Panc1 (cell line): Measurements from ENCODE around the gene IDUA. TPM values are rescaled to one million over a fixed set of nuclear protein-coding genes. Genes with fewer than 3 reads are reported as not detected.
A peak's percentile ranks its signal among the peaks of the same experiment; 100 is the strongest.

ENCODE experiments used
- ATAC-seq: fragments of 200-7000 bp; cut with Tn5 transposase; 2 replicates; pipeline ENCODE4 v1.9.1; 2020; ENCODE audit warnings: mild to moderate bottlenecking, moderate library complexity
- BruUV-seq: library from RNA; stranded (reverse); fragments of 400-500 nt; replicated peaks from 2 replicates; lab custom pipeline; 2021; lab: Mats Ljungman, UMichigan
- CTCF ChIA-PET: fragments of 300-600 bp; sonication (Branson Sonifier 250); formaldehyde crosslinking; loops from one replicate; lab custom pipeline; 2022; ENCODE audit warnings: antibody characterized with exemption; lab: Charles Lee
- POLR2A ChIA-PET: fragments of 300-600 bp; sonication (Branson Sonifier 250); formaldehyde crosslinking; loops from one replicate; lab custom pipeline; 2022; ENCODE audit warnings: antibody characterized with exemption; lab: Charles Lee
- DNase-seq: peaks from one replicate; pipeline ENCODE4 v3.0.0-alpha.2; 2010; ENCODE audit warnings: low read depth, low spot score
- H3K27ac ChIP-seq: 2 replicates; pipeline ENCODE4 v1.5.1; 2011; ENCODE audit warnings: mild to moderate bottlenecking, low read length, inconsistent platforms
- H3K27me3 ChIP-seq: fragments of 200-500 bp; sonication (Bioruptor generic); 2 replicates; pipeline ENCODE4 v1.6.0; 2014; ENCODE audit warnings: low read length, inconsistent platforms; ENCODE audit not compliant: control insufficient read depth, insufficient read depth
- H3K36me3 ChIP-seq: fragments of 200-500 bp; sonication (Bioruptor generic); 2 replicates; pipeline ENCODE4 v1.5.1; 2014; ENCODE audit warnings: inconsistent platforms, mild to moderate bottlenecking, low read length, moderate library complexity; ENCODE audit not compliant: control insufficient read depth, insufficient read depth
- H3K4me1 ChIP-seq: 2 replicates; pipeline ENCODE4 v1.5.1; 2011; ENCODE audit warnings: inconsistent platforms, mild to moderate bottlenecking, low read length, moderate library complexity; ENCODE audit not compliant: control insufficient read depth, insufficient read depth
- H3K4me3 ChIP-seq, 2 experiments: 2 replicates each; pipeline ENCODE4 v1.5.1; 2011 to 2012; ENCODE audit warnings: low read depth in 2 of 2, low read length in 2 of 2, mild to moderate bottlenecking in 2 of 2, inconsistent platforms in 1 of 2, moderate library complexity in 1 of 2
- H3K9me3 ChIP-seq: fragments of 200-500 bp; sonication (Bioruptor generic); 2 replicates; pipeline ENCODE4 v1.5.1; 2014; ENCODE audit warnings: low read depth, mild to moderate bottlenecking, inconsistent platforms, low read length, moderate library complexity; ENCODE audit not compliant: control insufficient read depth, insufficient read depth
- CTCF ChIP-seq: fragments of 450-650 bp; IDR thresholded peaks from 2 replicates; pipeline ENCODE4 v1.5.1; 2017; ENCODE audit warnings: mild to moderate bottlenecking
- POLR2AphosphoS5 ChIP-seq: IDR thresholded peaks from 2 replicates; pipeline ENCODE4 v1.6.1; 2012; ENCODE audit warnings: mild to moderate bottlenecking, low read depth, low read length, moderate library complexity
- REST ChIP-seq, 2 experiments: IDR thresholded peaks; 2 replicates each; pipeline ENCODE4 v1.6.1; 2011 to 2012; ENCODE audit warnings: low read depth in 2 of 2, control low read depth in 1 of 2, low read length in 1 of 2, mild to moderate bottlenecking in 1 of 2, moderate library complexity in 1 of 2; ENCODE audit not compliant: insufficient read depth in 1 of 2
- SIN3A ChIP-seq: IDR thresholded peaks from 2 replicates; pipeline ENCODE4 v1.6.1; 2012; ENCODE audit warnings: low read depth, mild to moderate bottlenecking, low read length, moderate library complexity, borderline replicate concordance; ENCODE audit not compliant: insufficient read depth
- TCF7L2 ChIP-seq: IDR thresholded peaks from 2 replicates; pipeline ENCODE4 v1.6.1; 2011; ENCODE audit warnings: mild to moderate bottlenecking, low read depth, low read length, inconsistent platforms
- in situ Hi-C: cut with HindIII; loops from 2 replicates; pipeline ENCODE4 v1.10.0; 2016; ENCODE audit warnings: low sequenced_read_pairs, low pct_unique_long_range_greater_than_20kb
- intact Hi-C: fragments of 100-400 bp; cut with micrococcal nuclease; formaldehyde crosslinking; loops from one replicate; pipeline ENCODE4 v1.10.0; 2022; ENCODE audit not compliant: unreplicated experiment
- total RNA-seq: library from RNA; stranded (reverse); gene quantifications from one replicate; pipeline ENCODE4 v1.2.1, GENCODE V29; 2021; ENCODE audit not compliant: unreplicated experiment

Gene IDUA
- total RNA-seq, 1 experiment from 2014 or later = 30.6 TPM

- BruUV-seq = no TSS peak
- no peaks in the 10 kb centered on the region for H3K9me3 ChIP-seq
- H3K4me3 ChIP-seq = peak overlapping the region; percentile 17 to 31; a peak in 3 of 4 replicates
- ATAC-seq = no peak
- in situ Hi-C loops (no loop called here), intact Hi-C loops (no loop called here)
- no peaks in the 10 kb centered on the region for H3K27me3 ChIP-seq
- POLR2A ChIA-PET = no interaction called here
- no peak for TF ChIP-seq CTCF
- TF ChIP-seq POLR2AphosphoS5 = no peak
- TF ChIP-seq TCF7L2 = no peak
- TF ChIP-seq SIN3A = no peak
- TF ChIP-seq REST (IDR thresholded peaks at IDR 0.05; ENCODE audit: insufficient read depth in 1 of 2, low read depth in 2 of 2, low read length in 1 of 2) = no peak
- H3K4me1 ChIP-seq = peaks cover 18% of the 10 kb centered on the region
- no peaks in the 10 kb centered on the region for H3K36me3 ChIP-seq
- H3K27ac ChIP-seq = no peak overlapping the region
- CTCF ChIA-PET = no interaction called here
- DNase-seq = no peak
Observed at GRCh38 chr4:996997-997374, 10.1 kb downstream of the IDUA start.

- H3K27me3 ChIP-seq = no peaks in the 10 kb centered on the region
- intact Hi-C loops = no loop called here
- peak overlapping the region; percentile 34 to 38 for H3K4me3 ChIP-seq
- peaks cover 14% of the 10 kb centered on the region for H3K4me1 ChIP-seq
- in situ Hi-C loops = no loop called here
- CTCF ChIA-PET = no interaction called here
- no peak overlapping the region for H3K27ac ChIP-seq
- no peaks in the 10 kb centered on the region for H3K36me3 ChIP-seq
- no TSS peak for BruUV-seq
- POLR2A ChIA-PET = no interaction called here
- TF ChIP-seq CTCF = no peak
- no peak for TF ChIP-seq POLR2AphosphoS5
- no peak for TF ChIP-seq TCF7L2
- TF ChIP-seq SIN3A = no peak
- no peak for TF ChIP-seq REST (IDR thresholded peaks at IDR 0.05; ENCODE audit: insufficient read depth in 1 of 2, low read depth in 2 of 2, low read length in 1 of 2)
- DNase-seq (no peak), ATAC-seq (peak; percentile 14; the same call in 1 of the 2 replicates)
- no peaks in the 10 kb centered on the region for H3K9me3 ChIP-seq
Observed at GRCh38 chr4:997375-998071, 10.7 kb downstream of the IDUA start.
